H9 (cell line): Measurements from ENCODE around the gene RUSF1. TPM values are rescaled to one million over a fixed set of nuclear protein-coding genes. Genes with fewer than 3 reads are reported as not detected.

ENCODE experiments used
- DNase-seq: peaks from one replicate; pipeline ENCODE4 v3.0.0-alpha.2; 2017
- H2AFZ ChIP-seq: one replicate; pipeline ENCODE4 v1.6.1; 2013; ENCODE audit warnings: mild to moderate bottlenecking, low read length, control low read depth, moderate library complexity
- H2AK5ac ChIP-seq: 2 replicates; pipeline ENCODE4 v1.6.1; 2013; ENCODE audit warnings: low read length, control low read depth, mixed read lengths; ENCODE audit not compliant: insufficient read length
- H2BK120ac ChIP-seq: one replicate; pipeline ENCODE4 v1.6.1; 2013; ENCODE audit warnings: low read depth, mild to moderate bottlenecking, low read length, control low read depth, inconsistent platforms; ENCODE audit not compliant: poor library complexity, severe bottlenecking
- H2BK12ac ChIP-seq: 2 replicates; pipeline ENCODE4 v1.6.1; 2013; ENCODE audit warnings: low read length, control low read depth, mixed read lengths, low read depth; ENCODE audit not compliant: insufficient read length
- H2BK15ac ChIP-seq: 2 replicates; pipeline ENCODE4 v1.6.1; 2013; ENCODE audit warnings: low read depth, low read length, control low read depth
- H2BK20ac ChIP-seq: one replicate; pipeline ENCODE4 v1.6.1; 2013; ENCODE audit warnings: low read depth, mild to moderate bottlenecking, low read length, control low read depth, inconsistent platforms; ENCODE audit not compliant: poor library complexity, severe bottlenecking
- H2BK5ac ChIP-seq: 2 replicates; pipeline ENCODE4 v1.6.1; 2013; ENCODE audit warnings: low read length, control low read depth, mixed read lengths; ENCODE audit not compliant: insufficient read length
- H3K14ac ChIP-seq: 2 replicates; pipeline ENCODE4 v1.6.1; 2013; ENCODE audit warnings: low read length, control low read depth; ENCODE audit not compliant: insufficient read depth
- H3K18ac ChIP-seq: 2 replicates; pipeline ENCODE4 v1.6.1; 2013; ENCODE audit warnings: low read depth, mild to moderate bottlenecking, mixed read lengths, low read length, control low read depth; ENCODE audit not compliant: insufficient read length
- H3K23ac ChIP-seq: 2 replicates; pipeline ENCODE4 v1.6.1; 2013; ENCODE audit warnings: low read length, control low read depth, mixed read lengths, low read depth; ENCODE audit not compliant: insufficient read length
- H3K23me2 ChIP-seq: 2 replicates; pipeline ENCODE4 v1.6.1; 2013; ENCODE audit warnings: low read depth, mild to moderate bottlenecking, mixed read lengths, low read length, control low read depth; ENCODE audit not compliant: insufficient read length, poor library complexity, severe bottlenecking
- H3K27ac ChIP-seq: 2 replicates; pipeline ENCODE4 v1.5.1; 2013; ENCODE audit warnings: low read length, control low read depth, mixed read lengths, low read depth; ENCODE audit not compliant: insufficient read length
- H3K27me3 ChIP-seq: 2 replicates; pipeline ENCODE4 v1.6.1; 2013; ENCODE audit warnings: low read length, control low read depth, inconsistent platforms; ENCODE audit not compliant: insufficient read depth
- H3K4ac ChIP-seq: 2 replicates; pipeline ENCODE4 v1.6.1; 2013; ENCODE audit warnings: low read depth, mild to moderate bottlenecking, control low read depth, inconsistent platforms, low read length, moderate library complexity
- H3K4me1 ChIP-seq: 2 replicates; pipeline ENCODE4 v1.6.1; 2013; ENCODE audit warnings: low read length, control low read depth, inconsistent platforms; ENCODE audit not compliant: insufficient read depth
- H3K4me2 ChIP-seq: 2 replicates; pipeline ENCODE4 v1.6.1; 2013; ENCODE audit warnings: low read length, control low read depth, mixed read lengths; ENCODE audit not compliant: insufficient read length, insufficient read depth
- H3K56ac ChIP-seq: 2 replicates; pipeline ENCODE4 v1.6.1; 2013; ENCODE audit warnings: low read depth, mild to moderate bottlenecking, mixed read lengths, low read length, control low read depth; ENCODE audit not compliant: insufficient read length
- H3K79me1 ChIP-seq: 2 replicates; pipeline ENCODE4 v1.6.1; 2013; ENCODE audit warnings: low read depth, mild to moderate bottlenecking, moderate library complexity, low read length, control low read depth, inconsistent platforms; ENCODE audit not compliant: insufficient read depth, poor library complexity, severe bottlenecking
- H3K79me2 ChIP-seq: 2 replicates; pipeline ENCODE4 v1.6.1; 2013; ENCODE audit warnings: low read length, control low read depth, inconsistent platforms; ENCODE audit not compliant: insufficient read depth
- H3K9ac ChIP-seq: 2 replicates; pipeline ENCODE4 v1.6.1; 2013; ENCODE audit warnings: low read length, control low read depth, mixed read lengths; ENCODE audit not compliant: insufficient read length; ENCODE audit errors: extremely low read depth
- H3K9me3 ChIP-seq: one replicate; pipeline ENCODE4 v1.6.1; 2013; ENCODE audit warnings: low read depth, low read length, inconsistent platforms; ENCODE audit not compliant: control insufficient read depth
- H3T11ph ChIP-seq: one replicate; pipeline ENCODE4 v1.6.1; 2013; ENCODE audit warnings: mild to moderate bottlenecking, low read length, control low read depth, inconsistent platforms
- H4K20me1 ChIP-seq: one replicate; pipeline ENCODE4 v1.6.1; 2013; ENCODE audit not compliant: control insufficient read depth, insufficient read length, insufficient read depth
- H4K5ac ChIP-seq: 2 replicates; pipeline ENCODE4 v1.6.1; 2013; ENCODE audit warnings: low read depth, mild to moderate bottlenecking, mixed read lengths, low read length, control low read depth; ENCODE audit not compliant: insufficient read length
- H4K8ac ChIP-seq: replicated peaks from 2 replicates; pipeline ENCODE4 v1.6.1; 2013; ENCODE audit warnings: low read length, control low read depth, mixed read lengths, low read depth; ENCODE audit not compliant: insufficient read length
- H4K91ac ChIP-seq: 2 replicates; pipeline ENCODE4 v1.6.1; 2013; ENCODE audit warnings: low read depth, mild to moderate bottlenecking, moderate library complexity, mixed read lengths, low read length, control low read depth; ENCODE audit not compliant: insufficient read length
- H3K27ac Mint-ChIP-seq, 3 experiments: 2 replicates in 2 of 3; 3 replicates in 1 of 3; pipeline ENCODE4 v1.8.0; 2020 to 2021; ENCODE audit warnings: mixed read lengths in 3 of 3, mild to moderate bottlenecking in 1 of 3, moderate library complexity in 1 of 3
- H3K27me3 Mint-ChIP-seq: 2 replicates; pipeline ENCODE4 v1.8.0; 2021; ENCODE audit warnings: low read depth, mild to moderate bottlenecking, moderate library complexity, mixed read lengths
- H3K36me3 Mint-ChIP-seq, 3 experiments: 2 replicates in 2 of 3; 3 replicates in 1 of 3; pipeline ENCODE4 v1.8.0; 2020 to 2021; ENCODE audit warnings: low read depth in 3 of 3, mixed read lengths in 3 of 3; ENCODE audit not compliant: insufficient read depth in 1 of 3
- H3K4me1 Mint-ChIP-seq, 2 experiments: 2 replicates each; pipeline ENCODE4 v1.8.0; 2020; ENCODE audit warnings: mixed read lengths in 2 of 2
- H3K4me3 Mint-ChIP-seq, 2 experiments: 2 replicates in 1 of 2; 3 replicates in 1 of 2; pipeline ENCODE4 v1.8.0; 2020 to 2021; ENCODE audit warnings: mild to moderate bottlenecking in 2 of 2, mixed read lengths in 2 of 2, moderate library complexity in 1 of 2
- H3K9me3 Mint-ChIP-seq, 2 experiments: 2 replicates in 1 of 2; 3 replicates in 1 of 2; pipeline ENCODE4 v1.8.0; 2020; ENCODE audit warnings: mild to moderate bottlenecking in 2 of 2, mixed read lengths in 2 of 2, moderate library complexity in 1 of 2
- WGBS: extraction: QIAGEN DNeasy Blood & Tissue Kit; methylation state at CpG from one replicate; pipeline ENCODE4 v1.1.7; 2013; ENCODE audit warnings: missing lambda C conversion rate, low lambda C conversion rate, mixed read lengths; ENCODE audit not compliant: insufficient read length; ENCODE audit errors: extremely low coverage; 5-methylcytosine and 5-hydroxymethylcytosine counted together
- total RNA-seq: library from RNA; stranded (reverse); gene quantifications from 2 replicates; pipeline ENCODE4 v1.2.1, GENCODE V29; 2021
- TF ChIP-seq, protein P1 (sequence below): fragments of 200-600 bp; sonication (generic); conservative IDR thresholded peaks from 3 replicates; pipeline ENCODE4 v1.8.0; 2021; ENCODE audit warnings: antibody characterized with exemption, mild to moderate bottlenecking

The RUSF1 gene
- total RNA-seq, 1 experiment from 2014 or later, result 33.4 TPM

- Histone ChIP-seq H3K9ac (no peak overlapping the region), H4K8ac (no peak overlapping the region), H2AFZ (no peak overlapping the region), H2AK5ac (no peak overlapping the region), H3K4me2 (no peak overlapping the region), H3K56ac (no peak overlapping the region), H3K4ac (no peak overlapping the region), H3K27ac (no peak overlapping the region), H4K20me1 (no peaks in the 10 kb centered on the region), H3K18ac (no peak overlapping the region), H2BK20ac (no peak overlapping the region), H4K5ac (no peak overlapping the region), H2BK120ac (no peak overlapping the region), H2BK5ac (no peak overlapping the region), H2BK12ac (no peak overlapping the region), H2BK15ac (no peak overlapping the region), H3K23ac (no peak overlapping the region), H3K23me2 (peaks cover 9% of the 10 kb centered on the region), H4K91ac (no peak overlapping the region), H3K27me3 (no peaks in the 10 kb centered on the region; the same call in 1 of the 2 replicates), H3K79me2 (no peaks in the 10 kb centered on the region), H3K4me1 (no peaks in the 10 kb centered on the region), H3K14ac (no peak overlapping the region), H3T11ph (no peak overlapping the region), H3K9me3 (no peaks in the 10 kb centered on the region), H3K79me1 (no peaks in the 10 kb centered on the region)
- TF ChIP-seq, protein P1, sequence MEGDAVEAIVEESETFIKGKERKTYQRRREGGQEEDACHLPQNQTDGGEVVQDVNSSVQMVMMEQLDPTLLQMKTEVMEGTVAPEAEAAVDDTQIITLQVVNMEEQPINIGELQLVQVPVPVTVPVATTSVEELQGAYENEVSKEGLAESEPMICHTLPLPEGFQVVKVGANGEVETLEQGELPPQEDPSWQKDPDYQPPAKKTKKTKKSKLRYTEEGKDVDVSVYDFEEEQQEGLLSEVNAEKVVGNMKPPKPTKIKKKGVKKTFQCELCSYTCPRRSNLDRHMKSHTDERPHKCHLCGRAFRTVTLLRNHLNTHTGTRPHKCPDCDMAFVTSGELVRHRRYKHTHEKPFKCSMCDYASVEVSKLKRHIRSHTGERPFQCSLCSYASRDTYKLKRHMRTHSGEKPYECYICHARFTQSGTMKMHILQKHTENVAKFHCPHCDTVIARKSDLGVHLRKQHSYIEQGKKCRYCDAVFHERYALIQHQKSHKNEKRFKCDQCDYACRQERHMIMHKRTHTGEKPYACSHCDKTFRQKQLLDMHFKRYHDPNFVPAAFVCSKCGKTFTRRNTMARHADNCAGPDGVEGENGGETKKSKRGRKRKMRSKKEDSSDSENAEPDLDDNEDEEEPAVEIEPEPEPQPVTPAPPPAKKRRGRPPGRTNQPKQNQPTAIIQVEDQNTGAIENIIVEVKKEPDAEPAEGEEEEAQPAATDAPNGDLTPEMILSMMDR, result no peak
- no peak for DNase-seq
- peaks cover 9% of the 10 kb centered on the region for H3K27me3 Mint-ChIP-seq
- no peak overlapping the region for H3K27ac Mint-ChIP-seq
- no CpG with 5 or more reads among the region's 9 CpGs for WGBS
- H3K9me3 Mint-ChIP-seq, result peaks cover 33 to 35% of the 10 kb centered on the region in 2 experiments
- H3K4me3 Mint-ChIP-seq, result no peak overlapping the region
- H3K36me3 Mint-ChIP-seq, result peaks cover 3 to 16% (median 12%) of the 10 kb centered on the region in 3 experiments
- H3K4me1 Mint-ChIP-seq, result no peaks in the 10 kb centered on the region
These were observed 27.5 kb upstream of the RUSF1 start for GRCh38 chr16:31535737-31536136.
